C4-2B (cell line): ENCODE results near the gene MITF.

Experiments
- CTCF ChIP-seq: fragments of 450-650 bp; conservative IDR thresholded peaks from 2 replicates; pipeline ENCODE4 v1.5.1; 2017; ENCODE audit warnings: mild to moderate bottlenecking
- ZFX ChIP-seq: fragments of 450-650 bp; IDR thresholded peaks from 2 replicates; pipeline ENCODE4 v1.6.1; 2017

- TF ChIP-seq CTCF (no peak), ZFX (no peak)
Observed at GRCh38 chr3:69997631-69998307, 258.5 kb downstream of the MITF start.
